GM12891 (cell line): ENCODE data around the gene SOHLH1.

Experiments used
- POLR2A ChIP-seq: IDR thresholded peaks from 2 replicates; pipeline ENCODE4 v1.6.1; 2011; ENCODE audit warnings: low read depth, low read length, control low read depth
- POLR2AphosphoS5 ChIP-seq: IDR thresholded peaks from 2 replicates; pipeline ENCODE4 v1.6.1; 2011; ENCODE audit warnings: low read depth, low read length, control low read depth
- POU2F2 ChIP-seq: IDR thresholded peaks from 2 replicates; pipeline ENCODE4 v1.6.1; 2011; ENCODE audit warnings: low read depth, mild to moderate bottlenecking, control low read depth, low read length, moderate library complexity
- SPI1 ChIP-seq: IDR thresholded peaks from 2 replicates; pipeline ENCODE4 v1.6.1; 2011; ENCODE audit warnings: low read depth, low read length, control low read depth
- TAF1 ChIP-seq: IDR thresholded peaks from 2 replicates; pipeline ENCODE4 v1.6.1; 2011; ENCODE audit warnings: low read depth, low read length, control low read depth

GRCh38 chr9:135707252-135708138 is 8.2 kb upstream of the SOHLH1 start:
- TF ChIP-seq POLR2AphosphoS5 (no peak), POLR2A (no peak), TAF1 (no peak), SPI1 (no peak), POU2F2 (no peak)
